Adrenal gland (tissue), 5 donors: ENCODE results near the gene IRX3.

ENCODE experiments used
- POLR2A ChIP-seq, 2 donors: fragments of 450-650 bp; IDR thresholded peaks; one replicate each; pipeline ENCODE4 v1.6.1; 2017; ENCODE audit warnings: antibody characterized with exemption in 2 of 2, mild to moderate bottlenecking in 2 of 2, moderate library complexity in 1 of 2
- TF ChIP-seq, protein P1 (sequence below), 6 experiments: fragments of 450-650 bp in 4 of 6; fragments of 200-600 bp in 2 of 6; sonication (generic) in 1 of 6; IDR thresholded peaks; 1 replicate in 5 of 6; 2 replicates in 1 of 6; pipeline versions ENCODE4 v1.5.1 to v1.8.0; 2016 to 2021; ENCODE audit warnings: antibody characterized with exemption in 6 of 6, mild to moderate bottlenecking in 2 of 6, moderate library complexity in 1 of 6
- donor health status: DM: no; HTN: no; CAD: no.

DNA sequence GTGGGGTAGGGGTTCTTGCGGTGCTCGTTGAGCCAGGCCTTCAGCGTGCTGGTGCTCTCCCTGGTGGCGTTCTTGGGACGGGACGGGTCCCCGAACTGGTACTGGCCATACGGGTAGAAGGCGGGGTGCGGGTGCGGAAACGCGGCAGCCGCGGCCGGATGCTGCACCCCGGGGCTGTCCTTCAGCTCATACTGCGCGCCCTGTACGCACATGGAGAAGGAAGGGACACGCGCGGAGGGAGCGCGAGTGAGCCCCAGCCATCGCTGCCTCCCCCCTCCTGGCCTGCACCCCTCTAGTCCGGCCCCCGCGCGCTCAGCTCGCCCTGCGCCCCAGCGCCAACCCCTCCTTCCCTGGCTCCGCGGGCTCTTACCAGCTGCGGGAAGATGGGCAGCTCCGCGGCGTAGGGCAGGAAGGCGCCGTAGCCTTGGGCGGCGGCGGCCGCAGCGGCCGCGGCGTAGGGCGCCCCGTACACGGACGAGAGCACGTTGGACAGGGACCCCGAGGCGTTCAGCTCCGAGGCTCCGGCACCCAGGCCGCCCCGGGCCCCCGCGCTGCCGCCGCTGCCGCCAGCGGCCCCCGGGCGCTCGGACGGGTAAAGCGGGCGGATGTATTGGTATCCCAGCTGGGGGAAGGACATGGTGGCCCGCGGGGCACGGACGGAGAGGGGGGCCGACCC lies 1.0 kb downstream of the IRX3 start:
- TF ChIP-seq, protein P1, sequence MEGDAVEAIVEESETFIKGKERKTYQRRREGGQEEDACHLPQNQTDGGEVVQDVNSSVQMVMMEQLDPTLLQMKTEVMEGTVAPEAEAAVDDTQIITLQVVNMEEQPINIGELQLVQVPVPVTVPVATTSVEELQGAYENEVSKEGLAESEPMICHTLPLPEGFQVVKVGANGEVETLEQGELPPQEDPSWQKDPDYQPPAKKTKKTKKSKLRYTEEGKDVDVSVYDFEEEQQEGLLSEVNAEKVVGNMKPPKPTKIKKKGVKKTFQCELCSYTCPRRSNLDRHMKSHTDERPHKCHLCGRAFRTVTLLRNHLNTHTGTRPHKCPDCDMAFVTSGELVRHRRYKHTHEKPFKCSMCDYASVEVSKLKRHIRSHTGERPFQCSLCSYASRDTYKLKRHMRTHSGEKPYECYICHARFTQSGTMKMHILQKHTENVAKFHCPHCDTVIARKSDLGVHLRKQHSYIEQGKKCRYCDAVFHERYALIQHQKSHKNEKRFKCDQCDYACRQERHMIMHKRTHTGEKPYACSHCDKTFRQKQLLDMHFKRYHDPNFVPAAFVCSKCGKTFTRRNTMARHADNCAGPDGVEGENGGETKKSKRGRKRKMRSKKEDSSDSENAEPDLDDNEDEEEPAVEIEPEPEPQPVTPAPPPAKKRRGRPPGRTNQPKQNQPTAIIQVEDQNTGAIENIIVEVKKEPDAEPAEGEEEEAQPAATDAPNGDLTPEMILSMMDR (IDR thresholded peaks at IDR 0.05): no peak
- TF ChIP-seq POLR2A (IDR thresholded peaks at IDR 0.05): no peak
